ENCODE measurements around the gene NRXN3. TPM values are rescaled to one million over a fixed set of nuclear protein-coding genes. Genes with fewer than 3 reads are reported as not detected.

NRXN3 gene
- polyA plus RNA-seq, 1 experiment, result 1.1 TPM

- Histone ChIP-seq H3K27me3 (ENCODE audit: control insufficient read depth, insufficient read depth, low read length) (peaks cover 45% of the 10 kb centered on the region), H3K4me3 (ENCODE audit: low read depth, low read length) (no peak overlapping the region), H3K9me3 (ENCODE audit: control insufficient read depth, insufficient read depth, low read length) (no peaks in the 10 kb centered on the region), H3K27ac (ENCODE audit: low read depth, low read length) (no peak overlapping the region)
- TF ChIP-seq, protein P1, sequence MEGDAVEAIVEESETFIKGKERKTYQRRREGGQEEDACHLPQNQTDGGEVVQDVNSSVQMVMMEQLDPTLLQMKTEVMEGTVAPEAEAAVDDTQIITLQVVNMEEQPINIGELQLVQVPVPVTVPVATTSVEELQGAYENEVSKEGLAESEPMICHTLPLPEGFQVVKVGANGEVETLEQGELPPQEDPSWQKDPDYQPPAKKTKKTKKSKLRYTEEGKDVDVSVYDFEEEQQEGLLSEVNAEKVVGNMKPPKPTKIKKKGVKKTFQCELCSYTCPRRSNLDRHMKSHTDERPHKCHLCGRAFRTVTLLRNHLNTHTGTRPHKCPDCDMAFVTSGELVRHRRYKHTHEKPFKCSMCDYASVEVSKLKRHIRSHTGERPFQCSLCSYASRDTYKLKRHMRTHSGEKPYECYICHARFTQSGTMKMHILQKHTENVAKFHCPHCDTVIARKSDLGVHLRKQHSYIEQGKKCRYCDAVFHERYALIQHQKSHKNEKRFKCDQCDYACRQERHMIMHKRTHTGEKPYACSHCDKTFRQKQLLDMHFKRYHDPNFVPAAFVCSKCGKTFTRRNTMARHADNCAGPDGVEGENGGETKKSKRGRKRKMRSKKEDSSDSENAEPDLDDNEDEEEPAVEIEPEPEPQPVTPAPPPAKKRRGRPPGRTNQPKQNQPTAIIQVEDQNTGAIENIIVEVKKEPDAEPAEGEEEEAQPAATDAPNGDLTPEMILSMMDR (IDR thresholded peaks at IDR 0.05; ENCODE audit: low read depth, low read length), result no peak
- no peak for DNase-seq (ENCODE audit: low read depth, low spot score)
- ChIA-PET POLR2A (no interaction called here), CTCF (no interaction called here)
These were observed 894.0 kb downstream of the NRXN3 start for GRCh38 chr14:79064214-79064613.

DNA sequence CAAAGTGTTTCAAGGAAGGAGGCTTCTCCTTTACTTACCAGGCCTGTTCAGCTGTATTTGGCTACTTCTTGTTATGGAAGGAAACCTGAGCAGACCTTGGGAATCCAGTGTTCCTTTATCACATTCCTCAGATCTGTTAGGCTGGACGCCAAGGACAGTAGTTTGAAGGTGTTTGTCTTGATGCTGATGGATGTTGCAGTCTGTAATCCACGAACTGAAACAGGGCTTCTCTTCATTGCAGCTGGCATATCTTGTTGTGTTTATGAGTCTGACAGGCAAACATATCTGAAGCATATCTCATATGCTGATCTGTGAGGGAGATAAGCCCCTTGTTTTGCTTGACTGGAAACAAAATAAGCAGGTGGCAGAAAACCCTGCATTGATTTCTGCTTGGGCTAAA lies 904.3 kb downstream of the NRXN3 start:
- TF ChIP-seq, protein P1 (IDR thresholded peaks at IDR 0.05; ENCODE audit: low read depth, low read length), result no peak
- peaks cover 8% of the 10 kb centered on the region for H3K27me3 ChIP-seq (ENCODE audit: control insufficient read depth, insufficient read depth, low read length)
- H3K4me3 ChIP-seq (ENCODE audit: low read depth, low read length), result no peak overlapping the region
- ChIA-PET CTCF (interaction anchor here (1.0 to 1.4 kb wide), 2 partner anchors 114 to 115 kb away, joined by 3 read pairs; no protein-coding TSS in a partner anchor), POLR2A (no interaction called here)
- no peak for DNase-seq (ENCODE audit: low read depth, low spot score)
- no peak overlapping the region for H3K27ac ChIP-seq (ENCODE audit: low read depth, low read length)
- H3K9me3 ChIP-seq (ENCODE audit: control insufficient read depth, insufficient read depth, low read length), result no peaks in the 10 kb centered on the region

DNA sequence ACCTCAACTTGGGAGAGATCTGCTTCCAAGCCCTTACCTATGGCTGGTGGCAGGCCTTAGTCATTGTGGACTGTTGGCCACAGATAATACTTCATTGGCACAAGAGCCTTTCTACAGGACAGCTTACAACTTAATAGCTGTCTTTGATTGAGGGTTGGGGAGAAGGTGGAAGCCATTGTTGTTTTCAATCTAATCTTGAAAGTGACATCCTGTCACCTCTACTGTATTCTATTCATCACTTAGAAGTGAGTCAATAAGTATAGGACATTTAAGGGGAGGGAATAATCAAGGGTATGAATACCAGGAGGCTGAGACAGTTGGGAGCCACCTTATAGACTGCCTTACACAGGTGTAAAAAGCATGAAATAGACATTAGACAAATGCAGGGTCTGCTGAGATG lies 906.3 kb downstream of the NRXN3 start:
- peaks cover 8% of the 10 kb centered on the region for H3K27me3 ChIP-seq (ENCODE audit: control insufficient read depth, insufficient read depth, low read length)
- no peak overlapping the region for H3K4me3 ChIP-seq (ENCODE audit: low read depth, low read length)
- TF ChIP-seq, protein P1 (IDR thresholded peaks at IDR 0.05; ENCODE audit: low read depth, low read length), result no peak
- POLR2A ChIA-PET, result no interaction called here
- DNase-seq (ENCODE audit: low read depth, low spot score), result no peak
- no peak overlapping the region for H3K27ac ChIP-seq (ENCODE audit: low read depth, low read length)
- CTCF ChIA-PET, result no interaction called here
- H3K9me3 ChIP-seq (ENCODE audit: control insufficient read depth, insufficient read depth, low read length), result no peaks in the 10 kb centered on the region

DNA sequence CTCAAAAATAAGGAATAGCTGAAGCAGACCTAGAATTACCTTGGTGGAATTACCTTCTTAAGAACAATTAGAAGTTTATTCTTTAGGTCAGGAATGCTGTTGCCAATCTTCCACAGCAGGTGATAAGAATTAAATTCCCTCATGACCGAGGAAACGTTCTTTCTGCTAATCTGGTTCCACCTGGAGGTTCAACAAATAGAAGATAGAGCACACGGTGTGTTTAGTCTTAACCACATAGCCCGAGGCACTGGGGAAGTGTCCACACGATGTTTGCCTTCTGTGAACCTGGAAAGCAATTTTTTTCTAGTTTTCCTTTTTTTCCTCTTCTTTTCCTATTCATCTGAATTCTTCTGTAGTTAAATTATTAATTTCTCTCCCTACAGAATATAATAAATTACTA lies 906.9 kb downstream of the NRXN3 start:
- Histone ChIP-seq H3K27ac (ENCODE audit: low read depth, low read length) (no peak overlapping the region), H3K9me3 (ENCODE audit: control insufficient read depth, insufficient read depth, low read length) (no peaks in the 10 kb centered on the region), H3K4me3 (ENCODE audit: low read depth, low read length) (no peak overlapping the region), H3K27me3 (ENCODE audit: control insufficient read depth, insufficient read depth, low read length) (peaks cover 8% of the 10 kb centered on the region)
- TF ChIP-seq, protein P1 (IDR thresholded peaks at IDR 0.05; ENCODE audit: low read depth, low read length), result no peak
- DNase-seq (ENCODE audit: low read depth, low spot score), result no peak
- ChIA-PET CTCF (no interaction called here), POLR2A (no interaction called here)

GRCh38 chr14:79080040-79080439 lies 909.9 kb downstream of the NRXN3 start:
- TF ChIP-seq, protein P1 (IDR thresholded peaks at IDR 0.05; ENCODE audit: low read depth, low read length), result no peak
- DNase-seq (ENCODE audit: low read depth, low spot score), result no peak
- H3K27me3 ChIP-seq (ENCODE audit: control insufficient read depth, insufficient read depth, low read length), result no peaks in the 10 kb centered on the region
- ChIA-PET CTCF (no interaction called here), POLR2A (no interaction called here)
- H3K27ac ChIP-seq (ENCODE audit: low read depth, low read length), result no peak overlapping the region
- no peak overlapping the region for H3K4me3 ChIP-seq (ENCODE audit: low read depth, low read length)
- no peaks in the 10 kb centered on the region for H3K9me3 ChIP-seq (ENCODE audit: control insufficient read depth, insufficient read depth, low read length)

All from AG04450 (cell line).